GM19193 (cell line): ENCODE data around the gene SDHC.
A peak's percentile ranks its signal among the peaks of the same experiment; 100 is the strongest.

Experiments used
- POLR2A ChIP-seq: IDR thresholded peaks from 4 replicates; pipeline ENCODE4 v1.6.1; 2011; ENCODE audit not compliant: insufficient read depth, insufficient read length; ENCODE audit errors: extremely low read depth

SDHC gene

GRCh38 chr1:161304927-161305866 lies 9.0 kb upstream of the SDHC start:
- no peak for TF ChIP-seq POLR2A

GRCh38 chr1:161305867-161306519 lies 8.2 kb upstream of the SDHC start:
- TF ChIP-seq POLR2A = peak; percentile 66

- no peak for TF ChIP-seq POLR2A
These were observed 6.9 kb upstream of the SDHC start for GRCh38 chr1:161307230-161307768.

DNA sequence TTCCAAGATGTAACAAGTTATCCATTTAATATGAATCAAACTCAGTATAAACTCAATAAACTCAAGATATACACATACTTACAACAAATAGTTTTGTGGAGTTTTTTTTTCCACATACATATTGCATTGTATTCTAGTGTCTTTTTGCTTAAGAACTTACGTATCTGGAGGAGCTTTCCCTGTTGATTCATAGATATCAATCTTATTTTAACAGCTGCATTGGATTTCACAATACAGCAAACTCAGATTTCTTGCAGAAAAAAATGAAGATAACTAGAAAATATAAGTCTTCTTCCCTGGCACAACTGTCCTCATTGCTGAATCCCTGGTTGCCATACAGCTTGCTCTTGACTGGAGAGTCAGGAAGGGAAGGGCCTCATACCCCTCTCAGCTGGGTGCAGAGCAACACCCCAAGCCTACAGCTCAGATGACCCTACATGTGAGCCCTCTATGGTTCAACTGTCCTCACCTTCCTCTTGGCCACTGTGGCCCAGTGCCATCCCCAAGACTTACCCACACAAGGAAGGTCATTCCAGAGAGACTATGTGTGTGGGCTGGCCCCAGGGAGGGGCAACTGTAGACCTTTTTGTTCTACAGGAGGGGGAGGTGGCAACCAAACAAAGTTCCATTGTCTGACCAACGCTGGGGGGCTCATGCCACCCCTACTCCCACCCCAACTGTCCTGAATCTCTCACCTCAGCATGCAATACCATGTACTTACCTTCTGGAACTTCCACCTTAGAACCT lies 6.1 kb upstream of the SDHC start:
- TF ChIP-seq POLR2A = no peak

GRCh38 chr1:161309868-161310267 lies 4.3 kb upstream of the SDHC start, which contains the start of gene MPZ:
MPZ (minus strand) TSS chr1:161309968; CDS start chr1:161309905, 63 bp downstream.
- TF ChIP-seq POLR2A = no peak

GRCh38 chr1:161311595-161312181 lies 2.5 kb upstream of the SDHC start:
- TF ChIP-seq POLR2A = no peak

GRCh38 chr1:161313554-161314200 lies 504 bp upstream of the SDHC start:
- no peak for TF ChIP-seq POLR2A

DNA sequence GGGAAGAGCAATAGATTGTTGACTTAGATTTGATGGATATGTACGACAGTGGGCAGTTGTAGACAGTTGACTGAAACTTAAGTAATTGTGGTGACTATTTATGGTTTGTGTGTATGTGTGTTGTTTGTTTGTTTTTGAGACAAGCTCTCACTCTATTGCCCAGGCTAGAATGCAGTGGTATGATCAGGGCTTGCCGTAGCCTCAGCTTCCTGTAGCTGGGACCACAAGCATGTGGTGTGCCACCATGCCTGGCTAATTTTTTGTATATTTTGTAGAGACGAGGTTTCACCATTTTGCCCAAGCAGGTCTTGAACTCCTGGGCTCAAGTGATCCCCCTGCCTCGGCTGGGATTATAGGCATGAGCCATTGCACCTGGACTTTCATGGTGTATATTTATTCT lies 9.8 kb downstream of the SDHC start:
- TF ChIP-seq POLR2A = no peak

DNA sequence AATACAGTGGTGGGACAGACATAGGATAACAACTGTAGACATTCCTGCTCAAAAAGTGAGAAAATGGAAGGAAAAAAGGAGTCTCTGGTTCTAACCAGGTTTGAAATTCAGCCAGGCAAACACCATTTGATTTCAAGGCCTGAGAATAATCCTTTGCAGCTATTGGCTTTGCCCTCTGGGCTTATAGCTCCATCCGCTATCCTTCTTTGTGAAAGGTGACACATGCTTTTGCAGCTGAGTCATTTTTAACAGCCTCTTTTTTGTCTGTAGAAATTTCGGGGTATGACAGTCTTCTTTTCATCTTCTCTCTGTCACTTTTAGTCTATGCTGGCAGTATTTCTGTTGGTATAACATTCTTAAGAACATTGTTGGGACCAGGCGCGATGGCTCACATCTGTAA lies 16.2 kb downstream of the SDHC start:
- no peak for TF ChIP-seq POLR2A

- no peak for TF ChIP-seq POLR2A
These were observed 19.0 kb downstream of the SDHC start for GRCh38 chr1:161333166-161333565.

DNA sequence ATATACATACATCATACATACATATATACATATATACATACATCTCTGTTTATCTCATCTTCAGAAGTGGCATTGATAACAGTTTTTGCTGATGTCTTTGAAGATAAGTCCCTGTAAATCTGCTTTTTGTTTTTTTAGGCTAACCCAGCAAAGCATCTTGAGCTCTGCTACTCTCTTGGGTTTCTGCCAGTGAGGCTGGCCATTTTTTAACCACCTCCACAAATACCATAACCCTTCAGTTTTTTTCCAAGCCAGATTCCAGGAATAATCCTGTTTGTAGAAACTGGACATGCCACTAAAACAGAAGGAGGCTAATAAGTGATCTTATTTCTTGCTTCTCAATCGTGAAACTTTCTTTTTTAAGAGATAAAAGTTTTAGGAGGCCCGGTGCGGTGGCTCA lies 21.6 kb downstream of the SDHC start:
- no peak for TF ChIP-seq POLR2A

GRCh38 chr1:161342177-161342576 lies 28.0 kb downstream of the SDHC start:
- no peak for TF ChIP-seq POLR2A

DNA sequence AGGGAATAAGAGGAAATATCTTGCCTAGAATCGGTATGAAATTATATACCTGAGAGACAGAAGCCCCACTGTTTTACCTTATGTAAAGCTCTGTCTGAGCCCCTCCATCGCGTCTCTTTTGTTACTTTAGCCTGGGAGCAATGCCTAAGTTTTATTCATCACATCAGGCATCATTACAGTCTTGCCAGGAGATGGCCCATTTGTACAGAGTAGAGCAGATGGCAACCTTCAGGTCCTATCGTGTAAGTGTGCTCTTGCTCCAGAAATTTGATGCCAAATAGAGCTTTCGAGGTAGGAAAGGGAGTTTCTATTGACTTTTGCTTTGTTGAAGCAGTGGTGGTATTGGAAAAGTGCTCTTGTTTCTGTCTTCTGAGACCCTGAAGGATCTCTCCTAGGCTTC lies 28.6 kb downstream of the SDHC start:
- no peak for TF ChIP-seq POLR2A

GRCh38 chr1:161350671-161351070 lies 36.5 kb downstream of the SDHC start:
- no peak for TF ChIP-seq POLR2A
